DND-41 (cell line): Measurements from ENCODE around the gene ITIH5.
A peak's percentile ranks its signal among the peaks of the same experiment; 100 is the strongest.

Experiments used
- ATAC-seq: fragments of 200-7000 bp; cut with Tn5 transposase; 3 replicates; pipeline ENCODE4 v1.9.1; 2021; ENCODE audit warnings: low read depth; ENCODE audit not compliant: insufficient read depth
- DNase-seq: peaks from one replicate; pipeline ENCODE4 v3.0.0-alpha.2; 2020
- H2AFZ ChIP-seq: 2 replicates; pipeline ENCODE4 v1.6.0; 2012; ENCODE audit warnings: low read depth, low read length
- H3K27ac ChIP-seq: 2 replicates; pipeline ENCODE4 v1.5.1; 2012; ENCODE audit warnings: low read length, inconsistent platforms
- H3K27me3 ChIP-seq: fragments of 200-600 bp; sonication (generic); 2 replicates; pipeline ENCODE4 v1.6.0; 2012; ENCODE audit warnings: low read length, mild to moderate bottlenecking, inconsistent platforms; ENCODE audit not compliant: insufficient read depth, poor library complexity
- H3K36me3 ChIP-seq: 2 replicates; pipeline ENCODE4 v1.5.1; 2012; ENCODE audit warnings: low read length, inconsistent platforms; ENCODE audit not compliant: insufficient read depth
- H3K4me1 ChIP-seq: 2 replicates; pipeline ENCODE4 v1.5.1; 2012; ENCODE audit warnings: mild to moderate bottlenecking, low read length; ENCODE audit not compliant: insufficient read depth
- H3K4me2 ChIP-seq: 2 replicates; pipeline ENCODE4 v1.6.0; 2012; ENCODE audit warnings: mild to moderate bottlenecking, moderate library complexity, low read length, inconsistent platforms; ENCODE audit not compliant: insufficient read depth
- H3K4me3 ChIP-seq, 2 experiments: fragments of 200-600 bp in 1 of 2; shearing (Covaris generic) in 1 of 2; 2 replicates each; pipeline ENCODE4 v1.5.1; 2012 to 2016; ENCODE audit warnings: inconsistent platforms in 2 of 2, low read length in 2 of 2, mild to moderate bottlenecking in 2 of 2, low read depth in 1 of 2, moderate library complexity in 1 of 2
- H3K79me2 ChIP-seq: 2 replicates; pipeline ENCODE4 v1.6.0; 2012; ENCODE audit warnings: low read length, inconsistent platforms; ENCODE audit not compliant: insufficient read depth
- H3K9ac ChIP-seq: 2 replicates; pipeline ENCODE4 v1.6.0; 2012; ENCODE audit warnings: low read depth, mild to moderate bottlenecking, inconsistent platforms, low read length, moderate library complexity
- H3K9me3 ChIP-seq: 2 replicates; pipeline ENCODE4 v1.5.1; 2012; ENCODE audit warnings: low read length, moderate library complexity, mild to moderate bottlenecking, inconsistent platforms; ENCODE audit not compliant: insufficient read depth, severe bottlenecking
- H4K20me1 ChIP-seq: 2 replicates; pipeline ENCODE4 v1.6.0; 2012; ENCODE audit warnings: low read length; ENCODE audit not compliant: insufficient read depth
- CTCF ChIP-seq: IDR thresholded peaks from 2 replicates; pipeline ENCODE4 v1.5.1; 2012; ENCODE audit warnings: borderline replicate concordance, low read length, moderate library complexity, mild to moderate bottlenecking; ENCODE audit not compliant: poor library complexity, severe bottlenecking; ENCODE audit errors: extremely low read depth
- EZH2 ChIP-seq: IDR thresholded peaks from 3 replicates; pipeline ENCODE4 v1.6.1; 2012; ENCODE audit warnings: borderline replicate concordance, low read depth, mild to moderate bottlenecking, moderate library complexity, low read length, inconsistent platforms; ENCODE audit not compliant: severe bottlenecking

ITIH5 gene

DNA sequence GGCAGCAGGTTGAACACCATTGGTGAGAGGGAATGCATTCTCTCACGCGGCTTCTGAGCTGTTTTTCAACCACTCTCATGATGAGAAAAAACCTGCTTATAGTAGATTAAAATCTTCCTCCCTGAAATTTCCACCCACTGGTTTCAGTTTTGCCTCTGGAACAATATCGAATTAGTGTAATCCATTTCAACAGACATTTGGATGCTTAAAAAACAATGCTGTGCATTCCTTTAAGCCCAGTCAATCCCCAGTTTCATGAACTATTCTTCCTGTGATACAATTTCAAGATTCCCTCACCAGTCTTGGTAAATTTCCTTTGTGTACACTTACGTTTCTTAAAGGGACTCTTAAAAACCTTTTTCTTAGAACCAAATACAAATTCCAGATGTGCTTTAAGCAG is 89.6 kb downstream of the ITIH5 start:
- Histone ChIP-seq H3K9ac (no peak overlapping the region), H3K36me3 (no peaks in the 10 kb centered on the region), H3K9me3 (no peaks in the 10 kb centered on the region), H3K27ac (no peak overlapping the region), H3K79me2 (no peaks in the 10 kb centered on the region), H3K4me1 (no peaks in the 10 kb centered on the region), H3K27me3 (no peaks in the 10 kb centered on the region), H2AFZ (no peak overlapping the region), H3K4me2 (no peak overlapping the region), H4K20me1 (no peaks in the 10 kb centered on the region), H3K4me3 (no peak overlapping the region)
- ATAC-seq (no peak), DNase-seq (no peak)
- TF ChIP-seq CTCF (no peak), EZH2 (no peak)

- Histone ChIP-seq H3K9ac (no peak overlapping the region), H3K4me2 (no peak overlapping the region), H3K4me3 (no peak overlapping the region), H3K79me2 (no peaks in the 10 kb centered on the region), H3K4me1 (no peaks in the 10 kb centered on the region), H3K9me3 (no peaks in the 10 kb centered on the region), H3K27me3 (no peaks in the 10 kb centered on the region), H3K36me3 (no peaks in the 10 kb centered on the region), H3K27ac (no peak overlapping the region), H4K20me1 (no peaks in the 10 kb centered on the region), H2AFZ (no peak overlapping the region)
- DNase-seq (no peak), ATAC-seq (no peak)
- TF ChIP-seq CTCF (no peak), EZH2 (no peak)
These were observed 90.4 kb downstream of the ITIH5 start for GRCh38 chr10:7576340-7576739.

DNA sequence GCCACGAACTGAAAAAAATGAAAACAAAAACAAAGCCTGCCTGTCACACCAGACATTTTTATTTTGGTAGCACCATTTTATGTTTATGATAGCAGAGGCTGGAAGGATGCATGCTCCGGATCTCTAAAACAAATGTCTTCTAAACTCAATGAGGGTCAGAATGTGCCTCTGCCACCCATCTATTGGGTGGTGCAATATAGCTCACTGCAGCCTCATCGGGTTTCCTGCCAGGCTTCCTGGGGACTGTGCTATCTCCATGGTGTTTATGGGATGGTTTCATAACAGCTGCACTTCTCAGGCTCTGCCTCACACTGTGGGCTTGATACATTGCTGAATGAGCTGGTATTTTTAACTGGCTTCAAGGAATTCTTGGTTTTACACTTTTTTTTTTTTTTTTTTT is 94.4 kb downstream of the ITIH5 start:
- Histone ChIP-seq H3K36me3 (no peaks in the 10 kb centered on the region), H3K9ac (no peak overlapping the region), H3K4me1 (no peaks in the 10 kb centered on the region), H4K20me1 (no peaks in the 10 kb centered on the region), H3K27me3 (no peaks in the 10 kb centered on the region), H3K4me2 (no peak overlapping the region), H3K9me3 (no peaks in the 10 kb centered on the region), H3K79me2 (no peaks in the 10 kb centered on the region), H2AFZ (no peak overlapping the region), H3K4me3 (no peak overlapping the region), H3K27ac (no peak overlapping the region)
- no peak for TF ChIP-seq EZH2
- TF ChIP-seq CTCF, result no peak
- ATAC-seq (peak; percentile 93), DNase-seq (peak; percentile 41)

GRCh38 chr10:7571981-7572380 is 94.8 kb downstream of the ITIH5 start:
- H3K9me3 ChIP-seq, result no peaks in the 10 kb centered on the region
- H3K27me3 ChIP-seq, result no peaks in the 10 kb centered on the region
- no peak overlapping the region for H3K27ac ChIP-seq
- H3K4me3 ChIP-seq, result no peak overlapping the region
- DNase-seq (no peak), ATAC-seq (no peak)
- no peaks in the 10 kb centered on the region for H4K20me1 ChIP-seq
- H2AFZ ChIP-seq, result no peak overlapping the region
- H3K4me1 ChIP-seq, result no peaks in the 10 kb centered on the region
- H3K9ac ChIP-seq, result no peak overlapping the region
- no peak overlapping the region for H3K4me2 ChIP-seq
- no peaks in the 10 kb centered on the region for H3K36me3 ChIP-seq
- TF ChIP-seq EZH2 (no peak), CTCF (no peak)
- H3K79me2 ChIP-seq, result no peaks in the 10 kb centered on the region
